Activated CD8-positive, alpha-beta T cell treated with anti-CD3 and anti-CD28 coated beads, Interleukin-2, amount 10 ng/mL, durations not matched to agents 7 days and 5 days (primary cell): ENCODE data around the gene ZNF607. TPM values are rescaled to one million over a fixed set of nuclear protein-coding genes. Genes with fewer than 3 reads are reported as not detected.
"Not testable (repeated sequence)": the region's sequence is repeated elsewhere in the genome, so short reads cannot be mapped to it uniquely, and the experiment has no call there.

Experiments used
- ATAC-seq: fragments of 150-1000 bp; cut with Tn5 transposase; one replicate; pipeline ENCODE4 v1.10.0; 2021; ENCODE audit warnings: moderate library complexity
- CTCF ChIA-PET: fragments of 350-600 bp; sonication (Branson Sonifier 250); formaldehyde crosslinking; loops from one replicate; lab custom pipeline; 2021; ENCODE audit warnings: antibody characterized with exemption; lab: Charles Lee
- POLR2A ChIA-PET: fragments of 350-600 bp; sonication (Branson Sonifier 250); formaldehyde crosslinking; loops from one replicate; lab custom pipeline; 2021; ENCODE audit warnings: antibody characterized with exemption; lab: Charles Lee
- DNase-seq: peaks from one replicate; pipeline ENCODE4 v3.0.0-alpha.2; 2020
- H3K27ac Mint-ChIP-seq: one replicate; pipeline ENCODE4 v1.8.0; 2021; ENCODE audit warnings: mild to moderate bottlenecking, mixed read lengths
- H3K27me3 Mint-ChIP-seq: one replicate; pipeline ENCODE4 v1.8.0; 2021; ENCODE audit warnings: low read depth, mixed read lengths
- H3K36me3 Mint-ChIP-seq: one replicate; pipeline ENCODE4 v1.8.0; 2021; ENCODE audit warnings: low read depth, mixed read lengths
- H3K4me1 Mint-ChIP-seq: one replicate; pipeline ENCODE4 v1.8.0; 2021; ENCODE audit warnings: low read depth, mixed read lengths
- H3K4me3 Mint-ChIP-seq: one replicate; pipeline ENCODE4 v1.8.0; 2021; ENCODE audit warnings: mild to moderate bottlenecking, mixed read lengths
- H3K9me3 Mint-ChIP-seq: one replicate; pipeline ENCODE4 v1.8.0; 2022; ENCODE audit warnings: mixed read lengths; ENCODE audit not compliant: insufficient read depth
- total RNA-seq, 2 experiments: library from RNA; stranded (reverse); gene quantifications; one replicate each; pipeline ENCODE4 v1.2.3, GENCODE V29; 2021

The ZNF607 gene
- 1 to 10 TPM; 4.4 to 5.0 TPM for total RNA-seq

DNA sequence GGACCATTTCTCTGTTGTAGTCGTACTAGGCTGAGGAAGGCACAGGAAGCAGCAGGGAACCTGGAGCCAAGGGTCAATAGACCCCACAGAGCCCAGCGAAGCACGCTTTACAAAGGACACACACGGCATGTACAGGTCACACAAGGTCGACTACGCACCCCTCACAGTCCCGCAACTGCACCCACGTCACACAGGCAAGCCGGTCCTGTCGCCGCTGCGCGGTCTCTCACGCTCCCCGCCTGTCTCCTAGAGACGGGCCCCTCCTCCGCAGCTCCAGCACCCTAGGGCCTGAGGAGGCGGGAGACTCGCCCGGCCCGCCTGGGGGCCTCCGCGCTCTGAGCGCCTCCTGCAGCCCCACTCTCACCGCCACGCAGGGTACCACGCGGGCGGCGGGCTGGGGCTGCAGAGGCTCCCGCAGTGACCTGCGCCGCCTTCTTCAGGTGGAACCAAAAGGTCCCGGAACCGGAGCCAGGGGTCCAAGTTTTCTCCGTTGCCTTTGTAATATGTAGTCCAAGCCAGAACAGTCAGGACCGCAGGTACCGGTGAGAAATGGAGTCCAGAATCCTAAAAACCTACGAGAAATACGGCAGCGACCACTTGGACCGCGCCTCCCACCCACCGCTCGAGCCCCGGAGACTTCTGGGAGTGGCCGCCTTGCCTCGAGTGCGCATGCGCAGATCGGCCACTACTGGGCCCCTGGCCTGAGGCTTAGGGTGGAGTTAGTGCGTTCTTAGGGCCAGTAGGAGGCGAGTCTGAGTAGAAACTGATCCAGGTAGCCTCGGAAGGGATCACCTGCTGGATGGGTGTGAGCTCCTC is at the start of gene ZNF607:
Gene ZNF607, minus strand, starts transcription at position 651 of the 816 bp plus-strand sequence. CDS start 8,143 bp downstream, outside the sequence.
- POLR2A ChIA-PET = interaction anchor here (0.6 to 0.8 kb wide), 2 partner anchors 61 to 65 kb away, joined by 3 read pairs; no protein-coding TSS in a partner anchor
- DNase-seq (peak; percentile 89), ATAC-seq (peak; percentile 94)
- Mint-ChIP-seq H3K27me3 (no peaks in the 10 kb centered on the region), H3K4me1 (peaks cover 14% of the 10 kb centered on the region), H3K9me3 (peaks cover 23% of the 10 kb centered on the region), H3K36me3 (peaks cover 29% of the 10 kb centered on the region), H3K27ac (peak within 1 kb of the TSS; percentile 78), H3K4me3 (peak within 1 kb of the TSS; percentile 79)
- CTCF ChIA-PET = interaction anchor here (1.1 kb wide), 1 partner anchor 40 kb away, joined by 3 read pairs; no protein-coding TSS in a partner anchor

DNA sequence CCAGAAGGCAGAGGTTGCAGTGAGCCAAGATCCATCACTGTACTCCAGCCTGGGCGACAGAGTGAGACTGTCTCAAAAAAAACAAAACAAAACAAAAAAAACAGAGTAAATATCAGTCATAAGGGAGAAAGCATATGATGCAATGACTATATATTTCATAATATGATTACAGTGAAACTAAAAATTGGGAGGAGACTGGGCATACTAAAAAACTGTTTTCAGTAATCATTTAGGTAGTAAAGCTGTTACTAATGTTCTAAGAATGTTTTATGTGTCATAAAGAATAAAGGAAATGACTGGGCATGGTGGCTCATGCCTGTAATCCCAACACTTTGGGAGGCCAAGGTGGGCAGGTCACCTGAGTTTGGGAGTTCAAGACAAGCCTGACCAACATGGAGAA is 43.9 kb upstream of the ZNF607 start:
- Mint-ChIP-seq H3K4me1 (no peaks in the 10 kb centered on the region), H3K4me3 (no peak overlapping the region), H3K27ac (no peak overlapping the region), H3K9me3 (peaks cover 9% of the 10 kb centered on the region), H3K27me3 (no peaks in the 10 kb centered on the region), H3K36me3 (peaks cover 52% of the 10 kb centered on the region)
- ChIA-PET POLR2A (no interaction called here), CTCF (no interaction called here)
- no peak for DNase-seq
- ATAC-seq = no peak

- H3K4me1 Mint-ChIP-seq, POLR2A ChIA-PET, ATAC-seq, CTCF ChIA-PET, H3K27me3 Mint-ChIP-seq, DNase-seq, H3K27ac Mint-ChIP-seq, H3K4me3 Mint-ChIP-seq: not testable (repeated sequence)
- Mint-ChIP-seq H3K36me3 (peaks cover 38% of the 10 kb centered on the region), H3K9me3 (peaks cover 12% of the 10 kb centered on the region)
These were observed 38.1 kb upstream of the ZNF607 start for GRCh38 chr19:37757683-37758082.

GRCh38 chr19:37738371-37738770 is 18.8 kb upstream of the ZNF607 start:
- ChIA-PET POLR2A (no interaction called here), CTCF (no interaction called here)
- H3K9me3 Mint-ChIP-seq = peaks cover 63% of the 10 kb centered on the region
- ATAC-seq (no peak), DNase-seq (no peak)
- no peak overlapping the region for H3K27ac Mint-ChIP-seq
- no peaks in the 10 kb centered on the region for H3K27me3 Mint-ChIP-seq
- no peak overlapping the region for H3K4me3 Mint-ChIP-seq
- peaks cover 67% of the 10 kb centered on the region for H3K36me3 Mint-ChIP-seq
- H3K4me1 Mint-ChIP-seq = no peaks in the 10 kb centered on the region

- no peak overlapping the region for H3K4me3 Mint-ChIP-seq
- ChIA-PET CTCF (no interaction called here), POLR2A (no interaction called here)
- no peaks in the 10 kb centered on the region for H3K27me3 Mint-ChIP-seq
- no peak for ATAC-seq
- H3K4me1 Mint-ChIP-seq = no peaks in the 10 kb centered on the region
- H3K36me3 Mint-ChIP-seq = peaks cover 3% of the 10 kb centered on the region
- DNase-seq = no peak
- no peak overlapping the region for H3K27ac Mint-ChIP-seq
- peaks cover 20% of the 10 kb centered on the region for H3K9me3 Mint-ChIP-seq
These were observed 5.6 kb upstream of the ZNF607 start for GRCh38 chr19:37725181-37725580.

DNA sequence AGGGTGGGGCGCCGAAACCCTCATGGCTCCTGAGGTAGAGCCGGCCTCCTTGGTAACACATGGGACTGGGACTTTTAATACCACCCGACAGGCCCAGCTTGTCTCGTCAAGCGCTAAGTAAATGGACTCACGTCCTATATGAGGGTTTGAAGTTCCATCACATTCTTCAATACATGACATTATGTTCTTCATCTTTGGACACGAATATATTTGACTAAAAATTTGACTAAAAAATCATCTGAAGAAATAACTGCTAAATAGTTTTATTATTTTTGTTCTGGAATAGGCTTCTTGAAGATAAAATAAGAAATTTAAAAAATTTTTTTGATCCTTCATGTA is 335 bp upstream of the ZNF607 start:
- Mint-ChIP-seq H3K36me3 (peaks cover 26% of the 10 kb centered on the region), H3K27me3 (no peaks in the 10 kb centered on the region), H3K4me3 (peak overlapping the region; percentile 79), H3K27ac (peak overlapping the region; percentile 78), H3K4me1 (peaks cover 14% of the 10 kb centered on the region), H3K9me3 (peaks cover 23% of the 10 kb centered on the region)
- no peak for ATAC-seq
- DNase-seq = no peak
- ChIA-PET POLR2A (interaction anchor here (0.6 to 0.8 kb wide), 2 partner anchors 60 to 64 kb away, joined by 3 read pairs; no protein-coding TSS in a partner anchor), CTCF (interaction anchor here (1.1 kb wide), 1 partner anchor 39 kb away, joined by 3 read pairs; no protein-coding TSS in a partner anchor)

- Mint-ChIP-seq H3K36me3 (peaks cover 33% of the 10 kb centered on the region), H3K4me3 (peak overlapping the region; percentile 79), H3K4me1 (peaks cover 14% of the 10 kb centered on the region), H3K27me3 (no peaks in the 10 kb centered on the region), H3K9me3 (peaks cover 23% of the 10 kb centered on the region), H3K27ac (peak overlapping the region; percentile 78)
- CTCF ChIA-PET = no interaction called here
- DNase-seq (peak; percentile 20), ATAC-seq (no peak)
- POLR2A ChIA-PET = no interaction called here
These were observed 1.3 kb downstream of the ZNF607 start for GRCh38 chr19:37718304-37718703.

DNA sequence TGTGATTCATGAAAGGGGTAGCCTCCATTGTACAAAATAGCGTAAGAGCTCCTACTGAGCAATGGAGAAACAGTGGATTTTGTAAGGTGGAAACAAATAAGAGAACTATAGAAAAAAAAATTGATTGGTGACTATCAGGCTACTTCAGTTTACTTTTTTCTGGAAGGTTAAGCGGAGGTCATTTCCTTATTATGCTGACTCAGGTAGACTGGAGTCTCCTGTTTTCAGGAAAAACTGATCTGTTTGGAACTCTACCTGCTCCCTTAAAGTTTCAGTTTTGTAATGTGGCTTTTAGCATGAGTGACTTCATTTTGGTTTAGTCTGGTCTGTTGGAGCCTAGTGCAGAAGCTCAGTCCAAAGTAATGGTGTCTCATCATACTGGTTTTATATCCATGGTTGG is 3.4 kb downstream of the ZNF607 start:
- Mint-ChIP-seq H3K4me1 (peaks cover 14% of the 10 kb centered on the region), H3K27ac (no peak overlapping the region), H3K27me3 (no peaks in the 10 kb centered on the region), H3K36me3 (peaks cover 48% of the 10 kb centered on the region), H3K9me3 (peaks cover 21% of the 10 kb centered on the region), H3K4me3 (no peak overlapping the region)
- ChIA-PET POLR2A (no interaction called here), CTCF (no interaction called here)
- ATAC-seq (no peak), DNase-seq (no peak)

GRCh38 chr19:37706052-37706605 is 13.4 kb downstream of the ZNF607 start:
- Mint-ChIP-seq H3K27ac (no peak overlapping the region), H3K4me3 (no peak overlapping the region), H3K4me1 (no peaks in the 10 kb centered on the region), H3K36me3 (peaks cover 71% of the 10 kb centered on the region), H3K27me3 (no peaks in the 10 kb centered on the region), H3K9me3 (peaks cover 52% of the 10 kb centered on the region)
- DNase-seq = no peak
- ChIA-PET CTCF (no interaction called here), POLR2A (no interaction called here)
- ATAC-seq = no peak

DNA sequence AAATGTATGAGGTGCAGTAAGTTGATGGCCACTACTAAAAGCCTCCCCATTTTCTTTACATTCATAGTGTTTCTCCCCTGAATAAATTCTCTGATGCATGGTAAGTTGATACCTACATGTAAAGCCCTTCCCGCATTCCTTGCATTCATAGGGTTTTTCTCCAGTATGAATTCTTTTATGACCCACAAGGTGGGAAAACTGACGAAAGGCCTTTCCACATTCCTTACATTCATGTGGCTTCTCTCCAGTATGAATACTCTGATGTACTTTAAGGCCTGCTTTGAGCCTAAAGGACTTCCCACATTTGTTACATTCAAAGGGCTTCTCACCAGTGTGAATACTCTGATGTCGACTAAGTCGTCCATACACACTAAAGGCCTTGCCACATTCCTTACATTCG is 20.5 kb downstream of the ZNF607 start:
- H3K27me3 Mint-ChIP-seq = no peaks in the 10 kb centered on the region
- no peak overlapping the region for H3K27ac Mint-ChIP-seq
- CTCF ChIA-PET = no interaction called here
- ATAC-seq = no peak
- DNase-seq = no peak
- H3K36me3 Mint-ChIP-seq = peaks cover 57% of the 10 kb centered on the region
- H3K4me1 Mint-ChIP-seq = no peaks in the 10 kb centered on the region
- POLR2A ChIA-PET = interaction anchor here (0.6 kb wide), 1 partner anchor 1100 kb away, joined by 3 read pairs; no protein-coding TSS in a partner anchor
- H3K9me3 Mint-ChIP-seq = peaks cover 42% of the 10 kb centered on the region
- H3K4me3 Mint-ChIP-seq = no peak overlapping the region

GRCh38 chr19:37698216-37698615 is 21.3 kb downstream of the ZNF607 start:
- DNase-seq (no peak), ATAC-seq (no peak)
- Mint-ChIP-seq H3K36me3 (peaks cover 54% of the 10 kb centered on the region), H3K27me3 (no peaks in the 10 kb centered on the region), H3K4me3 (no peak overlapping the region), H3K9me3 (peaks cover 42% of the 10 kb centered on the region), H3K4me1 (no peaks in the 10 kb centered on the region), H3K27ac (no peak overlapping the region)
- ChIA-PET POLR2A (no interaction called here), CTCF (no interaction called here)
